H1 (cell line): ENCODE measurements around the gene ZFP1.

Experiments
- CHD2 ChIP-seq: IDR thresholded peaks from 2 replicates; pipeline ENCODE4 v1.6.1; 2012; ENCODE audit warnings: low read length, improper control_type of control experiment
- CTCF ChIP-seq, 3 experiments: IDR thresholded peaks; 1 replicate in 2 of 3; 2 replicates in 1 of 3; pipeline versions ENCODE4 v1.5.1 to v1.6.1; 2011; ENCODE audit warnings: low read length in 3 of 3, mild to moderate bottlenecking in 3 of 3, inconsistent platforms in 2 of 3, low read depth in 1 of 3, moderate library complexity in 1 of 3; ENCODE audit not compliant: insufficient read depth in 1 of 3; ENCODE audit errors: control extremely low read depth in 1 of 3
- EGR1 ChIP-seq: IDR thresholded peaks from 2 replicates; pipeline ENCODE4 v1.6.1; 2011; ENCODE audit warnings: low read depth, low read length, borderline replicate concordance
- EZH2 ChIP-seq: fragments of 200-600 bp; sonication (generic); IDR thresholded peaks from 2 replicates; pipeline ENCODE4 v1.7.1; 2012; ENCODE audit warnings: low read depth, mild to moderate bottlenecking, moderate library complexity, low read length, inconsistent platforms; ENCODE audit not compliant: severe bottlenecking
- GABPA ChIP-seq: IDR thresholded peaks from 2 replicates; pipeline ENCODE4 v1.6.1; 2011; ENCODE audit warnings: mild to moderate bottlenecking, low read length, moderate library complexity, borderline replicate concordance; ENCODE audit not compliant: insufficient read depth
- JUND ChIP-seq: IDR thresholded peaks from 2 replicates; pipeline ENCODE4 v1.6.1; 2011; ENCODE audit warnings: mild to moderate bottlenecking, improper control_type of control experiment, low read length
- KDM5A ChIP-seq: fragments of 200-600 bp; IDR thresholded peaks from 2 replicates; pipeline ENCODE4 v1.7.1; 2012; ENCODE audit warnings: mild to moderate bottlenecking, low read length, inconsistent platforms, mixed read lengths
- POLR2A ChIP-seq, 2 experiments: IDR thresholded peaks; 1 replicate in 1 of 2; 2 replicates in 1 of 2; pipeline ENCODE4 v1.6.1; 2011; ENCODE audit warnings: low read depth in 2 of 2, low read length in 2 of 2, mild to moderate bottlenecking in 2 of 2; ENCODE audit errors: control extremely low read depth in 1 of 2
- POLR2AphosphoS5 ChIP-seq: IDR thresholded peaks from 2 replicates; pipeline ENCODE4 v1.6.1; 2011; ENCODE audit warnings: low read depth, low read length
- RXRA ChIP-seq: IDR thresholded peaks from 2 replicates; pipeline ENCODE4 v1.6.1; 2011; ENCODE audit warnings: low read depth, mild to moderate bottlenecking, low read length, moderate library complexity; ENCODE audit not compliant: insufficient read depth
- SP2 ChIP-seq: IDR thresholded peaks from 2 replicates; pipeline ENCODE4 v1.6.1; 2012; ENCODE audit warnings: mild to moderate bottlenecking, low read length, inconsistent platforms
- TAF7 ChIP-seq: optimal IDR thresholded peaks from 2 replicates; pipeline ENCODE3; 2011; ENCODE audit warnings: low read depth, mild to moderate bottlenecking, inconsistent platforms, low read length, moderate library complexity, borderline replicate concordance
- ZNF274 ChIP-seq: IDR thresholded peaks from 2 replicates; pipeline ENCODE4 v1.7.0; 2012; ENCODE audit warnings: low read length, borderline replicate concordance; ENCODE audit errors: extremely low read depth

- no peak for TF ChIP-seq CTCF (IDR thresholded peaks at IDR 0.05; ENCODE audit: control extremely low read depth in 1 of 3, insufficient read depth in 1 of 3, low read depth in 1 of 3, low read length in 3 of 3)
- TF ChIP-seq POLR2A (IDR thresholded peaks at IDR 0.05; ENCODE audit: control extremely low read depth in 1 of 2, low read depth in 2 of 2, low read length in 2 of 2): no peak
- no peak for TF ChIP-seq SP2
- TF ChIP-seq KDM5A: no peak
- no peak for TF ChIP-seq JUND
- no peak for TF ChIP-seq POLR2AphosphoS5
- TF ChIP-seq ZNF274: no peak
- no peak for TF ChIP-seq TAF7
- TF ChIP-seq CHD2: no peak
- TF ChIP-seq GABPA: no peak
- no peak for TF ChIP-seq RXRA
- TF ChIP-seq EZH2: no peak
- no peak for TF ChIP-seq EGR1
These were observed 53.8 kb downstream of the ZFP1 start for GRCh38 chr16:75202069-75202590.
